BE2C (cell line): ENCODE results near the gene TREX2.
A peak's percentile ranks its signal among the peaks of the same experiment; 100 is the strongest.

Experiments
- DNase-seq: peaks from one replicate; pipeline ENCODE4 v3.0.0-alpha.2; 2020
- H3K27me3 ChIP-seq: fragments of 250-450 bp; sonication (Bioruptor Pico); 2 replicates; pipeline ENCODE4 v1.5.1; 2020; ENCODE audit warnings: mild to moderate bottlenecking
- H3K36me3 ChIP-seq: fragments of 250-450 bp; sonication (Bioruptor Pico); 2 replicates; pipeline ENCODE4 v1.5.1; 2020; ENCODE audit warnings: mild to moderate bottlenecking
- H3K4me1 ChIP-seq: fragments of 250-450 bp; sonication (Bioruptor Pico); 2 replicates; pipeline ENCODE4 v1.5.1; 2020
- H3K4me3 ChIP-seq: 2 replicates; pipeline ENCODE4 v1.5.1; 2011; ENCODE audit warnings: low read depth, low read length
- H3K9me3 ChIP-seq: fragments of 250-450 bp; sonication (Bioruptor Pico); 2 replicates; pipeline ENCODE4 v1.5.1; 2020
- CTCF ChIP-seq: IDR thresholded peaks from 2 replicates; pipeline ENCODE4 v1.5.1; 2012; ENCODE audit warnings: mild to moderate bottlenecking, low read depth, low read length

Gene TREX2

GRCh38 chrX:153477901-153478300 lies 32.0 kb upstream of the TREX2 start:
- no peak for DNase-seq
- TF ChIP-seq CTCF, result no peak
- no peaks in the 10 kb centered on the region for H3K9me3 ChIP-seq
- H3K36me3 ChIP-seq, result no peaks in the 10 kb centered on the region
- peaks cover 26% of the 10 kb centered on the region for H3K4me1 ChIP-seq
- no peak overlapping the region for H3K4me3 ChIP-seq
- no peaks in the 10 kb centered on the region for H3K27me3 ChIP-seq

GRCh38 chrX:153477364-153477857 lies 31.6 kb upstream of the TREX2 start:
- no peak for DNase-seq
- TF ChIP-seq CTCF, result no peak
- peaks cover 26% of the 10 kb centered on the region for H3K4me1 ChIP-seq
- H3K36me3 ChIP-seq, result no peaks in the 10 kb centered on the region
- no peaks in the 10 kb centered on the region for H3K27me3 ChIP-seq
- H3K4me3 ChIP-seq, result no peak overlapping the region
- no peaks in the 10 kb centered on the region for H3K9me3 ChIP-seq

- no peak for TF ChIP-seq CTCF
- no peaks in the 10 kb centered on the region for H3K27me3 ChIP-seq
- H3K4me1 ChIP-seq, result peaks cover 26% of the 10 kb centered on the region
- no peaks in the 10 kb centered on the region for H3K9me3 ChIP-seq
- DNase-seq, result peak; percentile 84
- H3K36me3 ChIP-seq, result no peaks in the 10 kb centered on the region
- no peak overlapping the region for H3K4me3 ChIP-seq
These were observed 31.0 kb upstream of the TREX2 start for GRCh38 chrX:153476666-153477363.

GRCh38 chrX:153475751-153476281 lies 30.0 kb upstream of the TREX2 start:
- no peak overlapping the region for H3K4me3 ChIP-seq
- TF ChIP-seq CTCF, result no peak
- no peak for DNase-seq
- no peaks in the 10 kb centered on the region for H3K36me3 ChIP-seq
- peaks cover 26% of the 10 kb centered on the region for H3K4me1 ChIP-seq
- H3K27me3 ChIP-seq, result no peaks in the 10 kb centered on the region
- no peaks in the 10 kb centered on the region for H3K9me3 ChIP-seq

- no peak overlapping the region for H3K4me3 ChIP-seq
- no peaks in the 10 kb centered on the region for H3K9me3 ChIP-seq
- H3K36me3 ChIP-seq, result no peaks in the 10 kb centered on the region
- no peak for DNase-seq
- peaks cover 26% of the 10 kb centered on the region for H3K4me1 ChIP-seq
- no peaks in the 10 kb centered on the region for H3K27me3 ChIP-seq
- no peak for TF ChIP-seq CTCF
These were observed 29.4 kb upstream of the TREX2 start for GRCh38 chrX:153475271-153475670.

- Histone ChIP-seq H3K4me3 (no peak overlapping the region), H3K27me3 (no peaks in the 10 kb centered on the region), H3K4me1 (peaks cover 26% of the 10 kb centered on the region), H3K9me3 (no peaks in the 10 kb centered on the region), H3K36me3 (no peaks in the 10 kb centered on the region)
- TF ChIP-seq CTCF, result no peak
- DNase-seq, result no peak
These were observed 28.9 kb upstream of the TREX2 start for GRCh38 chrX:153474718-153475117.
